ENCODE data around the gene AUH.
"Not testable (repeated sequence)": the region's sequence is repeated elsewhere in the genome, so short reads cannot be mapped to it uniquely, and the experiment has no call there.

Gene AUH

DNA sequence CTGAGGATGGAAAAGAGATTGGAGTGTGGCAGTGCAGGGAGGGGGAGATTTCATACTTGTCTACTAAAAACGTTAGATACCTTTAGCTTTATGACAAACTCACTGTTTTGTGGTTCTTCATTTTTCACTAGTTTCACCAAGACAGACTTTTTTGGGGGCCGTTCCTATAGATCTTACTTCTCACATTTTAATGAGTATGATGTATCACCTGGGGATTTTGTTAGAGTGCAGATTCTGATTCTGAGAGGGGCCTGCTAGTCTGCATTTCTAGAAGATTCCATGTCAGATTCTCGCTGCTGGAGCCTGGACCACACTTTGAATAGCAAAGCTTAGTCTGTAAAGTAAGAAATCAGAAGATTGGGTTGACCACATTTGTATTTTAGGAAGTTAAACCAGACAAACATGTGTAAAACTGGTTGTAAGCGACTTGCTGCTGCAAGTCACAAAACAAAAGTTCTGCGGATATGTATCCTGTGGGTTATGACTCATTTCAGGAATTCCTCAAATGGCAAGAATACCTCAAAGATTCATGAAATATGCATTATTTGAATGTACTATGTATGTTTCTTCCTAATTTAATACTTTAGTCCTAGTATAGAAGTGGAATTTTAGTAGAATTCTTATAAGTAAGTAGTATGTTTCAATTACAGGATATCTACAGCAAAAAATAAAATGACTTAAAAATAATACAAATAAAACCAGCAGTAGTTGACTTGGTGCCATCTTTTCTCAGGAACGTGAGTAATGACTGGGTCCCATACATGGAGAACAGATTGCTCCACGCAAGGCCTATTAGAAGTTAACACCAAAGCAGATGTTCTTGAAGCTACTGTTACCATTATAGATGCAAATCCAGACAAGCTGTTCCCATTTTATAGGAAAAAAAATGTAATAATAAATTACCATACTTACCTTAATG lies 34.1 kb upstream of the AUH start:
- Histone ChIP-seq H3K9ac (ENCODE audit: low read depth in 1 of 2, low read length in 2 of 2) (no peak overlapping the region), H3K27ac (ENCODE audit: low read depth, low read length) (no peak overlapping the region), H3K27me3 (ENCODE audit: control insufficient read depth in 1 of 2, insufficient read depth in 2 of 2, low read length in 2 of 2) (no peaks in the 10 kb centered on the region), H3K4me1 (ENCODE audit: control insufficient read depth in 1 of 2, insufficient read depth in 2 of 2, low read length in 2 of 2) (peaks cover 0 to 4% of the 10 kb centered on the region in 2 donors), H3K36me3 (ENCODE audit: control insufficient read depth in 1 of 2, insufficient read depth in 2 of 2, low read length in 2 of 2) (no peaks in the 10 kb centered on the region), H3K9me3 (ENCODE audit: control insufficient read depth in 1 of 2, low read length in 2 of 2) (no peaks in the 10 kb centered on the region), H3K4me3 (ENCODE audit: low read depth in 1 of 2, low read length in 2 of 2) (no peak overlapping the region)

GRCh38 chr9:91395106-91395552 lies 33.4 kb upstream of the AUH start:
- H3K27ac ChIP-seq (ENCODE audit: low read depth, low read length): no peak overlapping the region
- H3K27me3 ChIP-seq (ENCODE audit: control insufficient read depth in 1 of 2, insufficient read depth in 2 of 2, low read length in 2 of 2): no peaks in the 10 kb centered on the region
- H3K36me3 ChIP-seq (ENCODE audit: control insufficient read depth in 1 of 2, insufficient read depth in 2 of 2, low read length in 2 of 2): no peaks in the 10 kb centered on the region
- H3K4me3 ChIP-seq (ENCODE audit: low read depth in 1 of 2, low read length in 2 of 2): no peak overlapping the region
- no peaks in the 10 kb centered on the region for H3K9me3 ChIP-seq (ENCODE audit: control insufficient read depth in 1 of 2, low read length in 2 of 2)
- H3K9ac ChIP-seq (ENCODE audit: low read depth in 1 of 2, low read length in 2 of 2): no peak overlapping the region
- H3K4me1 ChIP-seq (ENCODE audit: control insufficient read depth in 1 of 2, insufficient read depth in 2 of 2, low read length in 2 of 2): peaks cover 0 to 4% of the 10 kb centered on the region in 2 donors

DNA sequence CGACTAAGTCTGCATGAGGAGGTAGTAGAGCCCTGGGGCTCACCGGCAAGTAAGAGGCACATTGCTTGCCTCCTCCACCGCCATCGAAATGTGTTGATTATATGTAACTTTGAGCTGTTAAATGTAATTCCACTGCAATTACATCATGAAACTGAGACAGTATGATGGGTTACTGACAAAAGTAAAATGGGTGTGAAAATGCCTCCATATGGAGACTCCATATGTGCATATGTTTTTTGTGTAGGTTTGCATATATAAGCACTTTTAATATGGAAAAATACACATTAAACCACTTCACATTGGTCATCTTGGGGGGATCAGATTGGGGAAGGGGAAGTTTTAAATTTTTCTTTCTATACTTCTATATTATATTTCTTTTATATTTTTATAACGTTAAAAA lies 32.1 kb upstream of the AUH start:
- Histone ChIP-seq H3K9ac (ENCODE audit: low read depth in 1 of 2, low read length in 2 of 2) (no peak overlapping the region), H3K27me3 (ENCODE audit: control insufficient read depth in 1 of 2, insufficient read depth in 2 of 2, low read length in 2 of 2) (no peaks in the 10 kb centered on the region), H3K4me1 (ENCODE audit: control insufficient read depth in 1 of 2, insufficient read depth in 2 of 2, low read length in 2 of 2) (peaks cover 0 to 4% of the 10 kb centered on the region in 2 donors), H3K36me3 (ENCODE audit: control insufficient read depth in 1 of 2, insufficient read depth in 2 of 2, low read length in 2 of 2) (no peaks in the 10 kb centered on the region), H3K27ac (ENCODE audit: low read depth, low read length) (no peak overlapping the region), H3K4me3 (ENCODE audit: low read depth in 1 of 2, low read length in 2 of 2) (no peak overlapping the region), H3K9me3 (ENCODE audit: control insufficient read depth in 1 of 2, low read length in 2 of 2) (no peaks in the 10 kb centered on the region)

- H3K27ac ChIP-seq (ENCODE audit: low read depth, low read length): no peak overlapping the region
These were observed 30.7 kb upstream of the AUH start for GRCh38 chr9:91392435-91392834.

GRCh38 chr9:91391818-91392217 lies 30.1 kb upstream of the AUH start:
- H3K4me1 ChIP-seq (ENCODE audit: control insufficient read depth in 1 of 2, insufficient read depth in 2 of 2, low read length in 2 of 2): peaks cover 0 to 4% of the 10 kb centered on the region in 2 donors
- H3K4me3 ChIP-seq (ENCODE audit: low read depth in 1 of 2, low read length in 2 of 2): no peak overlapping the region

More at GRCh38 chr9:91392435-91392834, 30.7 kb upstream of the AUH start:
- no peaks in the 10 kb centered on the region for H3K9me3 ChIP-seq (ENCODE audit: control insufficient read depth in 1 of 2, low read length in 2 of 2)
- peaks cover 0 to 4% of the 10 kb centered on the region in 2 donors for H3K4me1 ChIP-seq (ENCODE audit: control insufficient read depth in 1 of 2, insufficient read depth in 2 of 2, low read length in 2 of 2)
- H3K4me3 ChIP-seq (ENCODE audit: low read depth in 1 of 2, low read length in 2 of 2): no peak overlapping the region
- H3K36me3 ChIP-seq (ENCODE audit: control insufficient read depth in 1 of 2, insufficient read depth in 2 of 2, low read length in 2 of 2): no peaks in the 10 kb centered on the region
- H3K27me3 ChIP-seq (ENCODE audit: control insufficient read depth in 1 of 2, insufficient read depth in 2 of 2, low read length in 2 of 2): no peaks in the 10 kb centered on the region
- no peak overlapping the region for H3K9ac ChIP-seq (ENCODE audit: low read depth in 1 of 2, low read length in 2 of 2)

GRCh38 chr9:91391412-91391811 lies 29.7 kb upstream of the AUH start:
- Histone ChIP-seq H3K27me3 (ENCODE audit: control insufficient read depth in 1 of 2, insufficient read depth in 2 of 2, low read length in 2 of 2) (no peaks in the 10 kb centered on the region), H3K27ac (ENCODE audit: low read depth, low read length) (no peak overlapping the region), H3K9me3 (ENCODE audit: control insufficient read depth in 1 of 2, low read length in 2 of 2) (no peaks in the 10 kb centered on the region), H3K4me3 (ENCODE audit: low read depth in 1 of 2, low read length in 2 of 2) (no peak overlapping the region), H3K36me3 (ENCODE audit: control insufficient read depth in 1 of 2, insufficient read depth in 2 of 2, low read length in 2 of 2) (no peaks in the 10 kb centered on the region), H3K4me1 (ENCODE audit: control insufficient read depth in 1 of 2, insufficient read depth in 2 of 2, low read length in 2 of 2) (peaks cover 0 to 4% of the 10 kb centered on the region in 2 donors), H3K9ac (ENCODE audit: low read depth in 1 of 2, low read length in 2 of 2) (no peak overlapping the region)

More at GRCh38 chr9:91391818-91392217, 30.1 kb upstream of the AUH start:
- Histone ChIP-seq H3K36me3 (ENCODE audit: control insufficient read depth in 1 of 2, insufficient read depth in 2 of 2, low read length in 2 of 2) (no peaks in the 10 kb centered on the region), H3K27me3 (ENCODE audit: control insufficient read depth in 1 of 2, insufficient read depth in 2 of 2, low read length in 2 of 2) (no peaks in the 10 kb centered on the region), H3K9me3 (ENCODE audit: control insufficient read depth in 1 of 2, low read length in 2 of 2) (no peaks in the 10 kb centered on the region), H3K9ac (ENCODE audit: low read depth in 1 of 2, low read length in 2 of 2) (no peak overlapping the region), H3K27ac (ENCODE audit: low read depth, low read length) (no peak overlapping the region)

- H3K4me1 ChIP-seq (ENCODE audit: control insufficient read depth in 1 of 2, insufficient read depth in 2 of 2, low read length in 2 of 2); H3K27ac ChIP-seq (ENCODE audit: low read depth, low read length); H3K4me3 ChIP-seq (ENCODE audit: low read depth in 1 of 2, low read length in 2 of 2); H3K27me3 ChIP-seq (ENCODE audit: control insufficient read depth in 1 of 2, insufficient read depth in 2 of 2, low read length in 2 of 2); H3K9ac ChIP-seq (ENCODE audit: low read depth in 1 of 2, low read length in 2 of 2); H3K9me3 ChIP-seq (ENCODE audit: control insufficient read depth in 1 of 2, low read length in 2 of 2); H3K36me3 ChIP-seq (ENCODE audit: control insufficient read depth in 1 of 2, insufficient read depth in 2 of 2, low read length in 2 of 2): not testable (repeated sequence)
These were observed 28.0 kb upstream of the AUH start for GRCh38 chr9:91389686-91390085.

- H3K27ac ChIP-seq (ENCODE audit: low read depth, low read length): no peak overlapping the region
- H3K27me3 ChIP-seq (ENCODE audit: control insufficient read depth in 1 of 2, insufficient read depth in 2 of 2, low read length in 2 of 2): no peaks in the 10 kb centered on the region
- H3K4me1 ChIP-seq (ENCODE audit: control insufficient read depth in 1 of 2, insufficient read depth in 2 of 2, low read length in 2 of 2): no peaks in the 10 kb centered on the region
- H3K36me3 ChIP-seq (ENCODE audit: control insufficient read depth in 1 of 2, insufficient read depth in 2 of 2, low read length in 2 of 2): no peaks in the 10 kb centered on the region
- no peaks in the 10 kb centered on the region for H3K9me3 ChIP-seq (ENCODE audit: control insufficient read depth in 1 of 2, low read length in 2 of 2)
- H3K9ac ChIP-seq (ENCODE audit: low read depth in 1 of 2, low read length in 2 of 2): no peak overlapping the region
- H3K4me3 ChIP-seq (ENCODE audit: low read depth in 1 of 2, low read length in 2 of 2): no peak overlapping the region
These were observed 25.0 kb upstream of the AUH start for GRCh38 chr9:91386765-91387164.

- no peaks in the 10 kb centered on the region for H3K36me3 ChIP-seq (ENCODE audit: control insufficient read depth in 1 of 2, insufficient read depth in 2 of 2, low read length in 2 of 2)
- no peaks in the 10 kb centered on the region for H3K4me1 ChIP-seq (ENCODE audit: control insufficient read depth in 1 of 2, insufficient read depth in 2 of 2, low read length in 2 of 2)
- no peak overlapping the region for H3K27ac ChIP-seq (ENCODE audit: low read depth, low read length)
- H3K27me3 ChIP-seq (ENCODE audit: control insufficient read depth in 1 of 2, insufficient read depth in 2 of 2, low read length in 2 of 2): no peaks in the 10 kb centered on the region
- H3K9me3 ChIP-seq (ENCODE audit: control insufficient read depth in 1 of 2, low read length in 2 of 2): no peaks in the 10 kb centered on the region
- no peak overlapping the region for H3K9ac ChIP-seq (ENCODE audit: low read depth in 1 of 2, low read length in 2 of 2)
- H3K4me3 ChIP-seq (ENCODE audit: low read depth in 1 of 2, low read length in 2 of 2): no peak overlapping the region
These were observed 23.2 kb upstream of the AUH start for GRCh38 chr9:91384954-91385353.

DNA sequence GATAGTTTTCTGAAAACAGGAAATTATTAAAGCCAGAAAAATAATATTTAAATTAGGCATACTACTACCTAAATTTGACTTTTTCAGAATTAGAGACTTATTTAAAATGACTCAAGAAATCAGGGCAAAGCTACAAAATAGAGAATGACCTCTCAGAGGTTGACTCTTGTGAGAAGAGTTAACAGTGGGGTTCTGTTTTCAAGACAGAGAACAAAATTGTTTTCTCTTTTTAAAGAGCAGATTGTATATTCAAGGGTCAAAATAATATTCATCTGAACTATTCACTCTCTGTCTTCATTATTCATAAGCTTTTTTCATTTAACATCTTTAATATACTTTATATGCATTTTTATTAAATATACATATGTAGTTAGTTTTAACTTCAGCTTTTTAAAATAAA lies 21.9 kb upstream of the AUH start:
- no peaks in the 10 kb centered on the region for H3K27me3 ChIP-seq (ENCODE audit: control insufficient read depth in 1 of 2, insufficient read depth in 2 of 2, low read length in 2 of 2)
- no peak overlapping the region for H3K4me3 ChIP-seq (ENCODE audit: low read depth in 1 of 2, low read length in 2 of 2)
- H3K27ac ChIP-seq (ENCODE audit: low read depth, low read length): no peak overlapping the region
- H3K9ac ChIP-seq (ENCODE audit: low read depth in 1 of 2, low read length in 2 of 2): no peak overlapping the region
- H3K9me3 ChIP-seq (ENCODE audit: control insufficient read depth in 1 of 2, low read length in 2 of 2): no peaks in the 10 kb centered on the region
- H3K36me3 ChIP-seq (ENCODE audit: control insufficient read depth in 1 of 2, insufficient read depth in 2 of 2, low read length in 2 of 2): no peaks in the 10 kb centered on the region
- H3K4me1 ChIP-seq (ENCODE audit: control insufficient read depth in 1 of 2, insufficient read depth in 2 of 2, low read length in 2 of 2): no peaks in the 10 kb centered on the region
